GM18502 (cell line): Measurements from ENCODE around the gene NXPH3.

Experiments
- ATAC-seq: cut with Tn5 transposase; IDR thresholded peaks from one replicate; pipeline ENCODE4 v1.9.1; 2021; ENCODE audit warnings: mild to moderate bottlenecking; ENCODE audit not compliant: unreplicated experiment, poor library complexity

NXPH3 gene

DNA sequence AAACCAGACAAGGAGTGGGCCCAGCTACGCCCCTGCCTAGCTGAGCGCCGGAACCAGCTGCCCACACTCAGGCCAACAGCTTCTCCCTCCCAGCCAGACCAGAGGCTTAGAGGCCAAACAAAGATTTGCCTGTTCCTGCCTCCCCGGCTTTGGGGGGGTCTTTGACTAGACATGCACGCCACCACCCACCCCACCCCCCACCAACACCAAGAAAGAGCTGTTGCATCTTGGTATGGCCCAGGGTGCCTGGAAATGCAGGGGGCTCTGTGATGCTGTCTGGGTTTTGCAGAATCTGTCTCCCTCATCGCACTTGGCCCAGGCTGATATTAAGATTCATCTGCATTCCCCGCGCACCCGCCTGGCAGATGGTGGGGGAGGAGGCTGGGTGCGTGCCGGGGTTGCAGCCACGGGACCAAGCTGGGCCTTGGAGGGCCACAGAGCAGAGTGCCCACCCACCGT, 1.3 kb upstream of the NXPH3 start:
- no peak for ATAC-seq

DNA sequence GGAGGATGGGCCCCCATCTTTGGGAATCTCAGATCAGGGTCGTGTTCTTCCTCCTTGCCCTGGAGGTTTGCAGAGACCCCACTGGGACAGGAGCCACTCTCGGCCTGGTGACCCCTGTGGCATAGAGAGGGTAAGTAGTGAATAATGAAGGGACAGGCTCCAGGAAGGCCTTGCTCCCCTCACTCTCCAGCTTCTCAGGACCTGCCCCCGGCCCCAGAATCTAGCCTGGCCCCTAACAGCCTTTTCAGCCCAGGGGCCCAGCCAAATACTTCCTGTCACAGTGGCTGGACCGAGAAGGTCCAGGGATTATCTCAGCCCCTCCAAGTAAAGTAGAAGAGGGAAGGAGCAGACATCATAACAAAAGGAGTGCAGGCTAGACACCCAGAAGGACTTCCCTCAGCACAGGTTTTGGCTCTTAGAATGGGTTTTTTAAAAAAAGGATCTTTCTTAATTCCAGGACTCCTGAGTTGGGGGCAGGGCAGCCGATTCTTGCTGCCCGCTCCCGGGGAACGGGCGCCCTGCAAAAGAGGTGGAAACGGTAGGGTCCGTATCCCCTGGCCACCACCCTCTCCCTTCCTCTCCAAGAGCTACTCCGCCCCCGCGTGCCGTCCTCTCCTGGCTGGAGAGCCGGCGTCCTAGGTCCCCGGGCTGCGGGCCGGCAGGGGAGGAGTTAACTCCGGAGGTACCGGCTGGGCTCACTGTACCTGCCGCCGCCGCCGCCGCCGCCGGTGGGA, 559 bp upstream of the NXPH3 start:
- ATAC-seq, result no peak

DNA sequence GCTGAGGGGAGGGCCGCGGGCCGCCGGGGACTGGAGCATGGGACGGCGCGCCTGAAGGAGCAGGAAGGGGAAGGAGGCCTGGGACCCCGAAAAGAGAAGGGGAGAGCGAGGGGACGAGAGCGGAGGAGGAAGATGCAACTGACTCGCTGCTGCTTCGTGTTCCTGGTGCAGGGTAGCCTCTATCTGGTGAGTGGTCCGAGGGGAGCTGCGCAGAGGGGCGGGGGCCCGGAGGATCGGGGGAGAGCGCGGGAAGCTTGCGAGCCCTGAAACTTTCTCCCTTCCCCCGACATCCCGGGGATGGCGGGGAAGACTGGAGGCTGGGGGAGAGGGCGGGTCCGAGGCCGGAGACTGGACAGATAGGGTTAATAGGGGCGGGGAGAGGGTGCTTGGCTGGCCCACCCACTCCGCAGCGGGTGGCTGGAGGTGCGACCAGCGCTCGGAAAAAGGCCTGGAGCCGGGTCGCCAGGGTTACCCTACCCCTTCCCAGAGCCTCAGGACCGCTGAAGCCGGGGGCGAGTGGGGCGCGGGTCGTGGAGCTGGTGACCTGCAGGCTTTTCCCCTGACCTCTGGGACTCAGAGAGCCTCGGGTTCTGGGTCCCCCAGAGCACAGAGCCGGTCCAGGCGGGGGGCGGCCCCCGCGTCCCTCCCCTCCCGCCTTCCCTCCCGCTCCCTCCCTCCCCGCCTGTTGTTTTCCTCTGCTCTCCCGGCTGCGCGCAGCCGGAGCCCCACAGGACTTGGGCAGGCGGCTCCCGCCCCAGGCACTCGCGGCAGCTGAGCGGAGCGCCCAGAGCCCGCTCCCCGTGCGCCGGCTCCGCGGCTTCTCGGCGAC, 631 bp downstream of the NXPH3 start:
- no peak for ATAC-seq

DNA sequence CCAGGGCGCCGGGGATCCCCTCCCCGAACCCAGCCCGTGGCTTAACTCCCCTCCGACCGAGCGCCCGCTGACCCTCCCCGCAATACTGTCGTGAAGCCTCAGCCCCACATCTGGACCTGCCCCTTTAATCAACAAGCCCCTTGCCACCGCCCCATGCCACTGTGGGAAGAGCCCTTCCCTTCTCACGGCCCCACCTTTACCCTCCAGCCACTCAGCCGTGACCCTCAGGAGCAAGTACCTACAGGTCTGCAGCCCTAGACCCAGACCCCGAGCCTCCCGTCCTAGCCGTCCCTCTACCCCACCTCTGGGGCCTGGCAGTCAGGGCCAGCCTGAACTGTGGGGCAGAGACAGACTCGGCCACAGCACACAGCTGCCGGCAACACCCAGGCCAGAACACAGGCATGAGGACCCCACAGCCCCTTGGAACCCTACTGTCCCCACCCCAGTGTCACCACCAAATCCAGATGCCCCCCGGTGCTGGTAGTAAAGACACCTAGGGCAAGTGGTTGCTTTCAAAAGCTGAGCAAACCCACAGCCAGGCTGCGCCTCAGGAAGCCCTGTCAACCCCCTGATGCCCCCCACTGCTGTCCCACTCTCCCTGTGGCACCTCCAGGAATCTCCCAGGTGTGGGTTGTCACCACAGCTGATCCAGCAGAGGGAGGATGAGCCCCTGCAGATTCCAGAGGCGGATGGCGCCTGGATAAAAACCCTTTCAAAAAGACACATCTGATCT, 1.4 kb downstream of the NXPH3 start:
- ATAC-seq, result no peak

DNA sequence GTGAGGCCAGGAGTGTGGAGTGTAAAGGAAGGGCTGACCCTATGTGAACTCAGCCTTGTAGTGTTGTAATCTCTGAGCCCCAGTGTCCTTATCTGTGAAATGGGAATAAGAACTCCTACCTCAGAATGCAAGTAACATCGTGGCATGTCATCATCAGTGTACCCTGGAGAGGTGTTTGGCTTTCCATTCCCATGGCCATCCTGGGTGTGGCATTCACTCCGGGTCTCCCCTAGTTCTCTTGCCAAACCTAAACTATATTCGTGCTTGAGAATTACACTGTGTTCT, 1.9 kb downstream of the NXPH3 start:
- ATAC-seq, result no peak

DNA sequence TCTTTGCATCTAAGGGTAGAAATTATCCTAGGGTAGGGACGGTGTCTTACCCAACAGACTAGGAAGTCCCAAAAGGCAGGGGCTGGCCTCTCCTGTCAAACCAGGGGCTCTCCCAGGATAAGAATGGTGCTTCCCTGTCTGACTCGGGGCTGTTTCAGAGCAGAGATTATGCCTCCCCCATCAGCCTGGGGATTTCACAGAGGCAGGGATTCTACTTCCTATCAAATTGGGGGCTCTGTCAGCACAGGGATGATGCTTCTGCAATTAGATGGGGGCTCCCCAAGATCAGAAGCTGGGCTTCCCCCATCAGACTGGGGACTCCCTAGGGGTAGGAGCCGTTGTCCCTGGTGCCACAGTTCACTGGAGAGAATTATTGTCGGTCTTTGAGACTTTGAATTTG, 2.3 kb downstream of the NXPH3 start:
- no peak for ATAC-seq

DNA sequence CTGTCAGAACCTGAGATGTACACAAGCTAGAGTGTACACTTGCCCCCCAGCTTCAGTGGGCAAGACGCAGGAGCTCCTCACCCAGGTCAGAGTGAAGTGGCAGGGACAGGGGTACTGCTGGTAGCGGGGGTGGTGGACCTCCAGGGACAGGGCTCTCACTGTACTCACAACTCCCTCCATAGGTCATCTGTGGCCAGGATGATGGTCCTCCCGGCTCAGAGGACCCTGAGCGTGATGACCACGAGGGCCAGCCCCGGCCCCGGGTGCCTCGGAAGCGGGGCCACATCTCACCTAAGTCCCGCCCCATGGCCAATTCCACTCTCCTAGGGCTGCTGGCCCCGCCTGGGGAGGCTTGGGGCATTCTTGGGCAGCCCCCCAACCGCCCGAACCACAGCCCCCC, 2.7 kb downstream of the NXPH3 start:
- no peak for ATAC-seq

DNA sequence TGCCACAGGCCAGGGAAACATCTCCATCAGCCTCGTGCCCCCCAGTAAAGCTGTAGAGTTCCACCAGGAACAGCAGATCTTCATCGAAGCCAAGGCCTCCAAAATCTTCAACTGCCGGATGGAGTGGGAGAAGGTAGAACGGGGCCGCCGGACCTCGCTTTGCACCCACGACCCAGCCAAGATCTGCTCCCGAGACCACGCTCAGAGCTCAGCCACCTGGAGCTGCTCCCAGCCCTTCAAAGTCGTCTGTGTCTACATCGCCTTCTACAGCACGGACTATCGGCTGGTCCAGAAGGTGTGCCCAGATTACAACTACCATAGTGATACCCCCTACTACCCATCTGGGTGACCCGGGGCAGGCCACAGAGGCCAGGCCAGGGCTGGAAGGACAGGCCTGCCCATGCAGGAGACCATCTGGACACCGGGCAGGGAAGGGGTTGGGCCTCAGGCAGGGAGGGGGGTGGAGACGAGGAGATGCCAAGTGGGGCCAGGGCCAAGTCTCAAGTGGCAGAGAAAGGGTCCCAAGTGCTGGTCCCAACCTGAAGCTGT, 3.4 kb downstream of the NXPH3 start:
- no peak for ATAC-seq

DNA sequence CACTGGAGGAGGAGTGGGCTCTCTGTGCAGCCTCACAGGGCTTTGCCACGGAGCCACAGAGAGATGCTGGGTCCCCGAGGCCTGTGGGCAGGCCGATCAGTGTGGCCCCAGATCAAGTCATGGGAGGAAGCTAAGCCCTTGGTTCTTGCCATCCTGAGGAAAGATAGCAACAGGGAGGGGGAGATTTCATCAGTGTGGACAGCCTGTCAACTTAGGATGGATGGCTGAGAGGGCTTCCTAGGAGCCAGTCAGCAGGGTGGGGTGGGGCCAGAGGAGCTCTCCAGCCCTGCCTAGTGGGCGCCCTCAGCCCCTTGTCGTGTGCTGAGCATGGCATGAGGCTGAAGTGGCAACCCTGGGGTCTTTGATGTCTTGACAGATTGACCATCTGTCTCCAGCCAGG, 3.9 kb downstream of the NXPH3 start:
- ATAC-seq, result no peak

DNA sequence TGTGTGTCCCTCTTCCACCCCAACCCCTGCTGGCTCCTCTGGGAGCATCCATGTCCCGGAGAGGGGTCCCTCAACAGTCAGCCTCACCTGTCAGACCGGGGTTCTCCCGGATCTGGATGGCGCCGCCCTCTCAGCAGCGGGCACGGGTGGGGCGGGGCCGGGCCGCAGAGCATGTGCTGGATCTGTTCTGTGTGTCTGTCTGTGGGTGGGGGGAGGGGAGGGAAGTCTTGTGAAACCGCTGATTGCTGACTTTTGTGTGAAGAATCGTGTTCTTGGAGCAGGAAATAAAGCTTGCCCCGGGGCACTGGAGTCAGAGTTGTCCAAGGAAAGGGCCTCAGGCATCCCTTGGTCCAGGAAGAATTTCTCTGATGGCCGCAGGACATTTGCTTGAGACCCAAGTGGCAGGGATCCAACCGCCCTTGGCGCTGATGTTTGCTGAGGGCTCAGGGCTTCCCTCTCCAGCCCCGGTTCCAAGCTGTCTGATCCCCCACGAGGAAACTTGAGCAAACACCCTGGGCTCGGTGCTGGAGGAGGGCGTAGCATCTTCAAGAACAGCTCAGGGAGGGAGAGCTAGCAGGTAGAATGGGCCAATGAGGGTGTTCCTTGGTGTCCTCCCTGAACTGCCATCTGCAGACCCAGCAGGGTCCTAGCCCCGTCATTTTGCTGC, 4.5 kb downstream of the NXPH3 start:
- no peak for ATAC-seq

DNA sequence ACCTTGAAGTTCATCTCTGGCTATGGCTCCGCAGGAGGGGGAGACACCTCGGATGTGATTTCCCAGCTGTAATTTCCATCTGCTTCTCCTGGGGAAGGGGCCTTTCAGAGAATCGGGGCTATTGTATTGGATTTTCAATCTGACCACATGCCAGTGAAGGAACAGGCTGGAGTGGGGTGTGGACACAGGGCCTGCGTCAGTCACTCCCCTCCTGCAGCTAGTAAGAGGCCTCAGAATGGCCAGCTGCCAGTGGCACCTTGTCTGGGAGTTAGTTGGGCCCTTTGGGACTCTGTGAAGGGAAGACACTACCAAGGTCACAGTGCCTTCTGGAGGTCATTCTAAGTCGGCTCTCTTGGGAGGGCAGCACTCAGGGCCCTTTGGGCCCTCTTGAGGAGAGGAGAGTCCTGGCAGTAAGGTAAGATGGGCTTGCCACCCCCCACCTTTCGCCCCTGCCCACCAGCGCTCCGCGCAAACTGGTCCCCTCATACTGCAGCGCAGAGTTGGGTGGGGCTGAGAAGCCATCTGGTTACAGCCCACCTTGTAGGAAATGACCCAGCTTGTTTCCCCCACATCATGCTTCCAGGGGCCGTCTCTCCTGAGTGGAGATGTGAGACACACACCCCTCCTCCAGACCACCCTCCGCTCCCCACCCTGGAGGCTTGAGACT, 5.4 kb downstream of the NXPH3 start:
- no peak for ATAC-seq

DNA sequence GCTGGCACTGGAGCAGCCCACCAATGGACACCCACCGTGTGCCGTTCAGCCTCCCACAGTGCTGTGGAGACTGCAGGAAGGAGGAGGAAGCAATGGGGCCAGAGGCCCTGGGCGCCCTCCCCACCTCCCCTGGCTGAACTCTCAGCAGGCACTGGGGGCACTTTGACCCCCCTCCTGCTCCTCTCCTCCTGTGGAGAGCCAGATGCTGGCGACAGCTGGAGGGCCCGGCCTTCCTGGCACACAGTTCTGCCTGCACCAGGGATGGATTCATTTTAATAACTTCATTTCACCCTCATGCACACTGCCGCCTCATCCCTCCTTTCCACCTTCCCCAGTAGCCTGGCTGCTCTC, 6.0 kb downstream of the NXPH3 start:
- no peak for ATAC-seq

DNA sequence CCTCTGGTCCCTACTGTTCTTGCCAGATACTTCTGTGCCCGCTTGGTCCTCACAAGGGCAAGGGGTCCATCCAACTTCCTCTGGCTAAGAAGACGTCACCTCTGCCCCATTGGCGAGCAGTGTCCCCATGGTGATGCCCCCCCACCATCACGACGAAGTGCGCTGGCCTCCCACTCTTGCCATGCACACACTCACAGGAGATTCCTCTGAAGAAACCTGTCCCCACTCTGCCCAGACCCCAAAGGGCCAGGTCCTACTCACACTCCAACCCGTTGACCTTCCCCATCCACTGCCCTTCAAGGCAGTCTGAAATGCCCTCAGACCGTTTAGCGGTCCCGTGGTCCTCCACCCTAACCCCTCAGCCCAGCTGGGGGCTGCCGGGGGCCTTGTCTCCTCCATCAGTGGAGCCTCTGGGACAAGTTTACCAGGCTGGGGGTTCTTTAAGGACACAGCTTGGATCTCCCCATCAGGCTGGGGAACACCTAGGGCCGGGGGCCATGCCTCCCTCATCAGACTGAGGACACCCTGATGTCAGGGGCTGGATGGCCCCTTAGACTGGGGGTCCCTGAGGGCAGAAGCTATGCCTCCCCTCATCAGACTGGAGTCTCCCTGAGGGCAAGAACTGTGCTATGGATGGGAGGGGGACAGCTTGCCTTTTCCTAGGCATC, 6.5 kb downstream of the NXPH3 start:
- ATAC-seq, result no peak

DNA sequence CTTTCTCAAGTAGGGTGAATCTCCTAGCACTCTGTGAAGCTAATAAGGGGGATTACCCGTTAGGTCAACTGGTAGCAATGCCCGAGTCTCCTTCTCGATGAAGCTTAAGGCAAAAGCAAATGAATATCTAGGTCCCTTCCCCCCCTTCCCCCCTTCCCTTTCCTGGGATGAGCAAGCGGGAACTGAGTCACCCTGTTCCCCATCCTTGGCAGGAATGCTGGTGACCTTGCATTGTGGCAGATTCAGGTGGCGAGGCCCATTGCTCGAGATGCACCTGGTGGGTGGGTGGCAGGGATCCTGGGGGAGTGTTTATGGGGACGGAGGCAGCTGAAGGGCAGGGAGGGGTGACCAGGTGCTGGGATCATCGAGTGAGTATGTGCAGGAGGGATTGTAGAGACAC, 7.1 kb downstream of the NXPH3 start:
- ATAC-seq, result no peak

DNA sequence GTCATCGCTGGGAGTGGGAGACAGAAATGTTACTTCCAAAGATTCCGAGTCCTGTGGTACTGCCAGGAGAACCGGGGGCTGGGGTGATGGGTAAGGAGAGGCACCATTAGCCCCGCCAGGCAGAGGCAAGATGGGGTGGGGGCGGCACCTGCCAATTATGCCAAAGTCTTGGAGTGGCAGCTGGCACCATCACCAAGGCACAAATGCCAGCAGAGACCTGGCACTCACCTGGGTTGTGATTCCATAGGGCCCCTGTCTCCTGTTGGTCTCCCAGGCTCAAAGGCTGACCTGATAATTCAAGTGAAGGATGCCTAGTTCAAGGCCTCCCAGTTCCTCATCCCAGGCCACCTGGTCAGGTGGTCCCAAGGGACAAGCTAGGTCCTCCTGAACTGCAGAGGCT, 7.6 kb downstream of the NXPH3 start:
- ATAC-seq, result no peak

DNA sequence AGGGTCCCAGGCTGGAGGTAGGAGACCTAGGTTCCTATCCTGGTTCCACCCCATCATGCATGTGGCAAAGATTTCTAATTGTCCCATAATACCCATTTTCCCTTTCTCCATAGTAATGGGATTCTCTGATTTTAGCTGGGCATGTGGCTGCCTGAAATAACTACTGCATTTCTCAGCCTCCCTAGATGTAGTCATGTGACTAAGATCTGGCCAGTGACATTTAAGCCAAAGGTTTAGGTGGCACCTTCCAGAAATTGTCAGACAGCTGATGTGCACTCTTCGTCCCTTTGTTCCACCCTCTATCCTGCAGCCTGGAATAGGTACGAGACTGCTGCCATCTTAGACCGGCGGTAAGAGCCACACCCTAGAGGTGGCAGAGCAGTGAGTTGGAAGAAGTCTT, 8.2 kb downstream of the NXPH3 start:
- ATAC-seq, result no peak

DNA sequence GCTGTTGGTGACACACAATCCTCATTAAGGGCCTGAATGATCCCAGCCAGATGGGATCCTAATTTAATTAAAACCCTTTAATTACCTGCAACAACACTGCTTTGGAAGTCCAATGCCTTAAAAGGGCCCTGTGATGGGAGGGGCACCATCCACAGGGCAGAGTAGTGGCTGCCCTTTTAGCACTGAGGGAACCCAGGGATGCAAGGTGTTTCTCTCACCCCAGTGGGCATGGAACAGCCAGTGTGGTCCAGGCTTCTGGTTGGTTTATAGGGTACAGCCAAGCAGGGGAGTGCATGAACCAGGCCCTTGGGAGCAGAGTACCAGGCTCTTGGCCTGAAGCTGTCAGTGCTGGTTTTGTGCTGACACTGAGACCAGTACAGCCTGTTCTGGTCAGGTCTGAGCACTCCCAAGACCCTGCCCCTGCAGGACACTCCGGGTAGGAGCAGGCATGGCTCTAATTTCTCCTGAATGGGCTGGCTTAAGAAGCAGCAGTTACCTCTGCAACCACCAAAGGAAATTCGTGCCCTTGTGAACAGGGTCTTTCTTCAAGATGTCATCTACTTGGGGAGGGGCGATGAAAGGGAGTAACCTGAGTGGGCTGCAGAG, 9.9 kb downstream of the NXPH3 start:
- ATAC-seq, result no peak

DNA sequence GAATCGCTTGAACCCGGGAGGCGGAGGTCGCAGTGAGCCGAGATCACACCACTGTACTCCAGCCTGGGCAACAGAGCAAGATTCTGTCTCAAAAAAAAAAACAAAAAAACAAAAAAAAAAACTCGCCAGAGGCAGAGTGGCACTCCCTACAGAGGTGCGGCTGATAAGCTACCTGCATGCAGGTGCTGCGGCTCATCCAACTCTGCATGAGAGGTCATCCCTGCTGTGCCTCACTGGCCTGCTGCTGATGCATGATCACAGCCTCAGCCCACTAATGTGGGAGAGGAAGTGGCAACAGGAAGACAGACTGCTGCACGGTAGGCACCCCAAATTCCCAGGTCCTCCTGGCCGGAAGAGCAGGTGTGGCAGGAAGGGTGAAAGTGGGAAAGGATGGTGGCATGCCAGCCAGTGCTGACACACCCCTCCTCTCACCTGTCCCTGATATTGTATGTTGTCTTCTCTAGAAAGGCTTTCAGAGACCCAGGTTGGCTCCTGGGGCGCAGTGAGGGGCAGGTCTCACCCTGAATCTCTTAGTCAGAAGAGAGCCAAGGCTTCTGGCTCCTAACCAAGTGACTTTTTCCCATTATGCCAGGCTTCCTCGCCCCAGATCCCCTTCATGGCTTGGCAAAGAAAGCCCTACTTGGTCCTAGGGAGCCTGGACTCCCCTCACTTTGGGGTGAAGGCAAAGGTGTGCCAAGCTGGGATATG, 11.8 kb downstream of the NXPH3 start:
- ATAC-seq, result no peak

DNA sequence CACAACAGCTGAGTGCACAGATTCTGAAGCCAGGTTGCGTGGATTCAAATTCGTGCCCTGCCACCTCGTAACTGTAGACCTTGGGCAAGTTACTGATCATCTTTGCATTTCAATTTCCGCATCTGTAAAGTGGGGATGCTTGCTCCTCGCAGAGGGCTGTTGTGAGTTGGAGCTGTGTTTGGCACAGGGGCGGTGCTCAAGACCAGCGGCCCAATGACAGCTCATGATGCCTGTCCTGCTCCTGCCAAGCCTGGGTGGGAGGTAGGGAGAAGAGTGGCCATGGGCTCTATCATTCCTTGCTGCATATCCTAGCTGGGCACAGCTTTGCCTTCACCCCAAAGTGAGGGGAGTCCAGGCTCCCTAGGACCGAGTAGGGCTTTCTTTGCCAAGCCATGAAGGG, 12.6 kb downstream of the NXPH3 start:
- ATAC-seq, result no peak
